ENCODE measurements around the gene RBMS1. TPM values are rescaled to one million over a fixed set of nuclear protein-coding genes. Genes with fewer than 3 reads are reported as not detected.

Gene RBMS1
- total RNA-seq, 2 donors from 2014 or later = 18.8 to 22.8 TPM

DNA sequence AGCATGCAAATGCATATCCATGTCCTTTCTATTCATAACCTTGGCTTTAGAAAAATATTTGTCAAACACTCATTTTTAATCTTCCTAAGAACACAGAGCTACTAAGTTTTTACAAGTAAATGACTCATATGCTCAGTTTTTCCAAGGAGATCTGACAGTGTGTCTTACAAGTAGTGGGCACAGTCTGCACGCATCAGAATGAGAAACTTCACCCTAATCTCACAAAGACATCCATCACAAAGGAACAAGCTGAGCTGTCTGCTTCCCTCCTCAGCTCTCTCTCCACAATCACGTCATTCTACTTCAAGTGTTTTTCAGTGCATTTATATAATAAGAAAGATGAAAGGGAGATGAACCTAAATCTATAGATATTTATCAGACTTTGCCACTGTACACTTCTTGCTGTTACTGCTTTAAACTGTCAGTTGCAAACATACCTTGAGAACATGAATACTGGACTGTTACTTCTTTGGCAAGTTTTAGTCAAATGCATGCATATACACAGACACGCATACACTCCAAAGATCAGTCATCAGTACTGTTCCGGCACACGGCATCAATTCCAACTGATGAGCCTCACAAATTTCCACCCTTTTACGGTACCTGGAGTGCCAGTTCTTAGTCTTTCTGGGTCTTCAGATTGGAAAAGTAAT lies 75.7 kb downstream of the RBMS1 start:
- WGBS = 46% methylated on average over 6 of the region's 6 CpGs
- DNase-seq (ENCODE audit: low spot score) = no peak
- Histone ChIP-seq H3K4me1 (replicated peaks) (no peaks in the 10 kb centered on the region), H3K36me3 (no peaks in the 10 kb centered on the region), H3K4me3 (no peak overlapping the region), H3K27me3 (replicated peaks; ENCODE audit: insufficient read depth) (no peaks in the 10 kb centered on the region), H3K27ac (no peak overlapping the region), H3K9me3 (no peaks in the 10 kb centered on the region)
- intact Hi-C loops (cut with DNase I) = no loop called here
- TF ChIP-seq POLR2A (IDR thresholded peaks at IDR 0.05) (no peak), CTCF (IDR thresholded peaks at IDR 0.05) (no peak), POLR2AphosphoS5 (IDR thresholded peaks at IDR 0.05) (no peak)

DNA sequence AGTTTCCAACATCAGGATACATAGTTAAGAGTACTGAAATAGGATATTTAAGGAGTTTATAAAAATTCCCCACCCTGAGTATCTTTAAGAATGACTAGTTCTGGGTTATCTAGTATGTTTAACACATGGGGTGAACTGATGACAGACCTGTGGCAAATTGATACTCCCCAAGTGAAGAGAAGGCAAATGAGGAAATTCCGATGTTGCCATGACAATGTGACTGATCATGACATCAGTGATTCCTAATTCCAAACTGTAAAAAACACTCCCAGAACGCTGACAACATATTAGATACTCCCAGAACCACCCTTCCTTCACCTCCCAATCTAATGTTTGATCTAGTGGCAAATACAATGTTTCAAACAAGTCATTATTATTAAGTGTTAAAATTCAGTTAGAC lies 77.6 kb downstream of the RBMS1 start:
- intact Hi-C loops (cut with DNase I) = no loop called here
- no peak overlapping the region for H3K27ac ChIP-seq
- no peaks in the 10 kb centered on the region for H3K27me3 ChIP-seq (replicated peaks; ENCODE audit: insufficient read depth)
- WGBS = 79% methylated on average over 2 of the region's 2 CpGs
- DNase-seq (ENCODE audit: low spot score) = no peak
- no peak overlapping the region for H3K4me3 ChIP-seq
- no peaks in the 10 kb centered on the region for H3K9me3 ChIP-seq
- TF ChIP-seq POLR2AphosphoS5 (IDR thresholded peaks at IDR 0.05) (no peak), CTCF (IDR thresholded peaks at IDR 0.05) (no peak), POLR2A (IDR thresholded peaks at IDR 0.05) (no peak)
- no peaks in the 10 kb centered on the region for H3K36me3 ChIP-seq
- no peaks in the 10 kb centered on the region for H3K4me1 ChIP-seq (replicated peaks)

GRCh38 chr2:160411955-160412354 lies 81.7 kb downstream of the RBMS1 start:
- no peak for DNase-seq (ENCODE audit: low spot score)
- no peak overlapping the region for H3K27ac ChIP-seq

DNA sequence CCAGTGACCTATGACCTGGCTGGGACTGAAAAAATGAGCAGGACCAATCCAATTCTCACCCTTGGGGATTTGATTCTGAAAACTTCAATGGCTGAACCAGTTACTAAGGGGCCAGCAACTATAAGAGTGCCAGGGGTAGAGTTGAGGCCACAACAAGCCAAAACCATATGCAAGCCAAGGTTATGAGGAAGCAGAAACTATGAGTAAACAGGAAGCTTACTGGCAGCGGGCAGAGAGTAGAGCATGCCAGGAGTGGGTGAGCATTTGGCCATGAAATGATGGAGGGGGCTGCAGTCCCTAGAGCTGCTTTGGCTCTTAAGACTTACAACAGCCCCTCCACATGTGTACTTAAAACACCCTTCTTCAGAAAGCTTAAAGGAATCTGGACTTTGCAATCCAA lies 82.4 kb downstream of the RBMS1 start:
- intact Hi-C loops (cut with DNase I) = no loop called here
- Histone ChIP-seq H3K27ac (no peak overlapping the region), H3K9me3 (no peaks in the 10 kb centered on the region), H3K27me3 (replicated peaks; ENCODE audit: insufficient read depth) (no peaks in the 10 kb centered on the region), H3K4me3 (no peak overlapping the region), H3K36me3 (no peaks in the 10 kb centered on the region), H3K4me1 (replicated peaks) (no peaks in the 10 kb centered on the region)
- DNase-seq (ENCODE audit: low spot score) = no peak
- 9% methylated on average over 1 of the region's 1 CpG for WGBS
- TF ChIP-seq CTCF (IDR thresholded peaks at IDR 0.05) = no peak
- TF ChIP-seq POLR2A (IDR thresholded peaks at IDR 0.05) = no peak
- TF ChIP-seq POLR2AphosphoS5 (IDR thresholded peaks at IDR 0.05) = no peak

More at GRCh38 chr2:160411955-160412354, 81.7 kb downstream of the RBMS1 start:
- Histone ChIP-seq H3K36me3 (no peaks in the 10 kb centered on the region), H3K9me3 (no peaks in the 10 kb centered on the region), H3K27me3 (replicated peaks; ENCODE audit: insufficient read depth) (no peaks in the 10 kb centered on the region), H3K4me1 (replicated peaks) (no peaks in the 10 kb centered on the region), H3K4me3 (no peak overlapping the region)
- TF ChIP-seq POLR2A (IDR thresholded peaks at IDR 0.05) (no peak), POLR2AphosphoS5 (IDR thresholded peaks at IDR 0.05) (no peak), CTCF (IDR thresholded peaks at IDR 0.05) (no peak)
- WGBS = 76% methylated on average over 2 of the region's 2 CpGs
- intact Hi-C loops (cut with DNase I) = no loop called here

GRCh38 chr2:160409480-160409879 lies 84.1 kb downstream of the RBMS1 start:
- no peak for DNase-seq (ENCODE audit: low spot score)
- 86% methylated on average over 1 of the region's 1 CpG for WGBS
- Histone ChIP-seq H3K4me3 (no peak overlapping the region), H3K27ac (no peak overlapping the region), H3K4me1 (replicated peaks) (no peaks in the 10 kb centered on the region), H3K36me3 (no peaks in the 10 kb centered on the region), H3K9me3 (no peaks in the 10 kb centered on the region), H3K27me3 (replicated peaks; ENCODE audit: insufficient read depth) (no peaks in the 10 kb centered on the region)
- TF ChIP-seq POLR2A (IDR thresholded peaks at IDR 0.05) (no peak), POLR2AphosphoS5 (IDR thresholded peaks at IDR 0.05) (no peak), CTCF (IDR thresholded peaks at IDR 0.05) (no peak)
- intact Hi-C loops (cut with DNase I) = loop anchor here (5.0 kb wide), 2 partner anchors 83 to 137 kb away; partner anchors contain the start of gene RBMS1
